CD14-positive monocyte (primary cell): Measurements from ENCODE around the gene EMC8. TPM values are rescaled to one million over a fixed set of nuclear protein-coding genes. Genes with fewer than 3 reads are reported as not detected.

Experiments used
- DNase-seq, 3 donors: peaks; one replicate each; pipeline ENCODE4 v3.0.0-alpha.2; 2011 to 2022
- H2AFZ ChIP-seq: 2 replicates; pipeline ENCODE4 v1.6.0; 2012; ENCODE audit warnings: mild to moderate bottlenecking, low read depth, low read length, inconsistent platforms; ENCODE audit not compliant: insufficient read depth, poor library complexity, severe bottlenecking
- H3K27ac ChIP-seq, 2 donors: 1 replicate in 1 of 2; 2 replicates in 1 of 2; pipeline ENCODE4 v1.5.1; 2012 to 2013; ENCODE audit warnings: low read length in 2 of 2, control low read depth in 1 of 2, inconsistent platforms in 1 of 2, low read depth in 1 of 2, mild to moderate bottlenecking in 1 of 2
- H3K27me3 ChIP-seq, 2 donors: one replicate each; pipeline versions ENCODE4 v1.6.0 to v1.6.1; 2011 to 2013; ENCODE audit warnings: low read length in 2 of 2; ENCODE audit not compliant: control insufficient read depth in 2 of 2, insufficient read depth in 2 of 2
- H3K36me3 ChIP-seq, 2 donors: replicated peaks in 1 of 2; 1 replicate in 1 of 2; 2 replicates in 1 of 2; pipeline versions ENCODE4 v1.5.1 to v1.6.1; 2012 to 2013; ENCODE audit warnings: low read length in 2 of 2, control low read depth in 1 of 2, inconsistent platforms in 1 of 2, mild to moderate bottlenecking in 1 of 2; ENCODE audit not compliant: insufficient read depth in 2 of 2, control insufficient read depth in 1 of 2
- H3K4me1 ChIP-seq, 2 donors: 1 replicate in 1 of 2; 2 replicates in 1 of 2; pipeline versions ENCODE4 v1.5.1 to v1.6.1; 2012 to 2013; ENCODE audit warnings: low read length in 2 of 2, control low read depth in 1 of 2, inconsistent platforms in 1 of 2, mild to moderate bottlenecking in 1 of 2, moderate library complexity in 1 of 2; ENCODE audit not compliant: insufficient read depth in 2 of 2, control insufficient read depth in 1 of 2
- H3K4me2 ChIP-seq: replicated peaks from 2 replicates; pipeline ENCODE3; 2012; ENCODE audit warnings: low read length, moderate library complexity, mild to moderate bottlenecking; ENCODE audit not compliant: poor library complexity, severe bottlenecking; ENCODE audit errors: extremely low read depth
- H3K4me3 ChIP-seq, 3 experiments: fragments of 200-600 bp in 1 of 3; sonication (generic) in 1 of 3; replicated peaks in 1 of 3; 1 replicate in 2 of 3; 2 replicates in 1 of 3; pipeline ENCODE4 v1.5.1; 2011 to 2013; ENCODE audit warnings: low read length in 3 of 3, mild to moderate bottlenecking in 3 of 3, control low read depth in 2 of 3, low read depth in 2 of 3, inconsistent platforms in 1 of 3, moderate library complexity in 1 of 3
- H3K79me2 ChIP-seq: 2 replicates; pipeline ENCODE4 v1.6.0; 2012; ENCODE audit warnings: mild to moderate bottlenecking, control low read depth, inconsistent platforms, low read length, moderate library complexity; ENCODE audit not compliant: insufficient read depth
- H3K9ac ChIP-seq: 2 replicates; pipeline ENCODE4 v1.6.0; 2017; ENCODE audit warnings: low read length, mild to moderate bottlenecking; ENCODE audit not compliant: insufficient read depth, poor library complexity, severe bottlenecking
- H3K9me3 ChIP-seq, 2 donors: replicated peaks in 1 of 2; 1 replicate in 1 of 2; 2 replicates in 1 of 2; pipeline versions ENCODE4 v1.5.1 to v1.6.1; 2012 to 2013; ENCODE audit warnings: low read length in 2 of 2, control low read depth in 1 of 2; ENCODE audit not compliant: control insufficient read depth in 1 of 2, insufficient read depth in 1 of 2
- H4K20me1 ChIP-seq: 2 replicates; pipeline ENCODE4 v1.6.0; 2012; ENCODE audit warnings: mild to moderate bottlenecking, low read length, control low read depth, moderate library complexity; ENCODE audit not compliant: insufficient read depth
- H3K27ac Mint-ChIP-seq, 7 donors: one replicate each; pipeline ENCODE4 v1.8.0; 2020; ENCODE audit warnings: mild to moderate bottlenecking in 7 of 7, mixed read lengths in 7 of 7, moderate library complexity in 6 of 7, inconsistent platforms in 2 of 7
- H3K27me3 Mint-ChIP-seq, 3 donors: one replicate each; pipeline ENCODE4 v1.8.0; 2021 to 2022; ENCODE audit warnings: low read depth in 3 of 3, mild to moderate bottlenecking in 3 of 3, mixed read lengths in 3 of 3, moderate library complexity in 3 of 3, inconsistent platforms in 1 of 3
- H3K36me3 Mint-ChIP-seq, 2 donors: one replicate each; pipeline ENCODE4 v1.8.0; 2020; ENCODE audit warnings: mixed read lengths in 2 of 2, inconsistent platforms in 1 of 2, mild to moderate bottlenecking in 1 of 2
- H3K4me1 Mint-ChIP-seq: one replicate; pipeline ENCODE4 v1.8.0; 2020; ENCODE audit warnings: mild to moderate bottlenecking, mixed read lengths
- H3K4me3 Mint-ChIP-seq, 2 donors: one replicate each; pipeline ENCODE4 v1.8.0; 2020; ENCODE audit warnings: mild to moderate bottlenecking in 2 of 2, mixed read lengths in 2 of 2, moderate library complexity in 1 of 2
- H3K9me3 Mint-ChIP-seq, 7 donors: one replicate each; pipeline ENCODE4 v1.8.0; 2020 to 2022; ENCODE audit warnings: mixed read lengths in 7 of 7, mild to moderate bottlenecking in 6 of 7, moderate library complexity in 6 of 7, inconsistent platforms in 2 of 7
- CTCF ChIP-seq: fragments of 200-600 bp; IDR thresholded peaks from one replicate; pipeline ENCODE4 v1.8.0; 2022; ENCODE audit warnings: antibody characterized with exemption, mild to moderate bottlenecking
- WGBS: methylation state at CpG from one replicate; pipeline ENCODE4 v1.1.5; 2013; ENCODE audit warnings: missing lambda C conversion rate; ENCODE audit not compliant: insufficient coverage; 5-methylcytosine and 5-hydroxymethylcytosine counted together
- intact Hi-C, 2 donors: fragments of 100-400 bp; cut with micrococcal nuclease; formaldehyde crosslinking; loops; one replicate each; pipeline versions ENCODE4 v1.15.0 to v1.15.1; 2023
- polyA plus RNA-seq, 3 donors: library from polyadenylated mRNA; depleted of rRNA in 1 of 3; unstranded in 2 of 3; stranded (reverse) in 1 of 3; fragments of 300-500 nt in 2 of 3; fragments of >200 nt in 1 of 3; fragmentation: Illumina TruSeq in 2 of 3; gene quantifications; 1 replicate in 2 of 3; 2 replicates in 1 of 3; pipeline ENCODE4 v1.2.3, GENCODE V29; 2012 to 2021

Gene EMC8
- polyA plus RNA-seq, 3 donors, result 28.2 to 30.0 (median 29.9) TPM

GRCh38 chr16:85794696-85795095 lies 4.6 kb downstream of the EMC8 start:
- peaks cover 66 to 70% of the 10 kb centered on the region in 2 donors for H3K36me3 Mint-ChIP-seq

GRCh38 chr16:85793662-85794298 lies 5.6 kb downstream of the EMC8 start:
- Mint-ChIP-seq H3K4me3 (no peak overlapping the region), H3K36me3 (peaks cover 70 to 79% of the 10 kb centered on the region in 2 donors), H3K27ac (peak overlapping the region in 1 of 7 donors; percentile 21), H3K27me3 (peaks cover 0 to 7% (median 0%) of the 10 kb centered on the region in 3 donors), H3K4me1 (peaks cover 20% of the 10 kb centered on the region), H3K9me3 (peaks cover 0 to 4% (median 0%) of the 10 kb centered on the region in 7 donors)
- no peak for TF ChIP-seq CTCF
- Histone ChIP-seq H3K4me2 (no peak overlapping the region), H3K27me3 (no peaks in the 10 kb centered on the region), H3K36me3 (peaks cover 58 to 69% of the 10 kb centered on the region in 2 donors), H3K27ac (no peak overlapping the region), H3K9me3 (no peaks in the 10 kb centered on the region), H3K4me3 (no peak overlapping the region), H3K9ac (no peak overlapping the region), H2AFZ (no peak overlapping the region), H3K79me2 (peaks cover 95% of the 10 kb centered on the region), H4K20me1 (peaks cover 98% of the 10 kb centered on the region), H3K4me1 (peaks cover 7 to 13% of the 10 kb centered on the region in 2 donors)
- DNase-seq, result no peak
- no CpG with 5 or more reads among the region's 5 CpGs for WGBS
- intact Hi-C loops, result no loop called here

More at GRCh38 chr16:85794696-85795095, 4.6 kb downstream of the EMC8 start:
- Histone ChIP-seq H2AFZ (no peak overlapping the region), H3K9ac (no peak overlapping the region), H3K4me1 (peaks cover 9 to 15% of the 10 kb centered on the region in 2 donors), H4K20me1 (peaks cover 92% of the 10 kb centered on the region), H3K27ac (no peak overlapping the region), H3K4me3 (no peak overlapping the region), H3K9me3 (no peaks in the 10 kb centered on the region), H3K27me3 (no peaks in the 10 kb centered on the region), H3K4me2 (no peak overlapping the region), H3K79me2 (peaks cover 95% of the 10 kb centered on the region), H3K36me3 (peaks cover 54 to 65% of the 10 kb centered on the region in 2 donors)
- peaks cover 0 to 4% (median 0%) of the 10 kb centered on the region in 7 donors for H3K9me3 Mint-ChIP-seq
- intact Hi-C loops, result no loop called here
- H3K4me3 Mint-ChIP-seq, result no peak overlapping the region
- peaks cover 0 to 7% (median 0%) of the 10 kb centered on the region in 3 donors for H3K27me3 Mint-ChIP-seq
- TF ChIP-seq CTCF, result no peak
- peaks cover 22% of the 10 kb centered on the region for H3K4me1 Mint-ChIP-seq
- no peak overlapping the region for H3K27ac Mint-ChIP-seq
- 83% methylated on average over 4 of the region's 8 CpGs for WGBS
- no peak for DNase-seq
